A673 (cell line): ENCODE results near the gene KAZN. TPM values are rescaled to one million over a fixed set of nuclear protein-coding genes. Genes with fewer than 3 reads are reported as not detected.

Experiments used
- BruUV-seq: library from RNA; stranded (reverse); fragments of 400-500 nt; replicated peaks from 2 replicates; lab custom pipeline; 2021; lab: Mats Ljungman, UMichigan
- CTCF ChIA-PET: fragments of 300-600 bp; sonication (Branson Sonifier 250); formaldehyde crosslinking; loops from one replicate; lab custom pipeline; 2022; ENCODE audit warnings: antibody characterized with exemption; lab: Charles Lee
- POLR2A ChIA-PET: fragments of 300-600 bp; sonication (Branson Sonifier 250); formaldehyde crosslinking; loops from one replicate; lab custom pipeline; 2022; ENCODE audit warnings: antibody characterized with exemption; ENCODE audit not compliant: low non-redundant PET; lab: Charles Lee
- DNase-seq: peaks from one replicate; pipeline ENCODE4 v3.0.0-alpha.2; 2015; ENCODE audit warnings: low spot score
- H3K27ac ChIP-seq: fragments of 200-600 bp; sonication (generic); 2 replicates; pipeline ENCODE4 v1.5.1; 2016; ENCODE audit warnings: mixed run types, low read depth, mild to moderate bottlenecking, mixed read lengths, antibody characterized with exemption, low read length; ENCODE audit not compliant: poor library complexity, severe bottlenecking
- H3K27me3 ChIP-seq: fragments of 200-600 bp; sonication (generic); replicated peaks from 2 replicates; pipeline ENCODE4 v1.6.1; 2017; ENCODE audit warnings: mixed run types, low read depth, mild to moderate bottlenecking, mixed read lengths, antibody characterized with exemption, low read length; ENCODE audit not compliant: insufficient read depth, poor library complexity
- H3K36me3 ChIP-seq: fragments of 200-600 bp; sonication (generic); 2 replicates; pipeline ENCODE4 v1.6.1; 2016; ENCODE audit warnings: mixed run types, mild to moderate bottlenecking, mixed read lengths, antibody characterized with exemption, low read length; ENCODE audit not compliant: insufficient read depth, poor library complexity, severe bottlenecking
- H3K4me1 ChIP-seq: fragments of 200-600 bp; sonication (generic); 2 replicates; pipeline ENCODE4 v1.6.1; 2017; ENCODE audit warnings: mixed run types, mild to moderate bottlenecking, mixed read lengths, antibody characterized with exemption, low read length; ENCODE audit not compliant: insufficient read depth, poor library complexity, severe bottlenecking
- H3K4me3 ChIP-seq: fragments of 200-600 bp; sonication (generic); 2 replicates; pipeline ENCODE4 v1.5.1; 2016; ENCODE audit warnings: low read depth, mixed run types, mild to moderate bottlenecking, mixed read lengths, low read length; ENCODE audit not compliant: poor library complexity, severe bottlenecking
- H3K9me3 ChIP-seq: fragments of 200-600 bp; sonication (generic); 2 replicates; pipeline ENCODE4 v1.6.1; 2016; ENCODE audit warnings: mixed run types, low read depth, mild to moderate bottlenecking, mixed read lengths, antibody characterized with exemption, low read length; ENCODE audit not compliant: poor library complexity, severe bottlenecking
- CTCF ChIP-seq: fragments of 300-800, 200-600 bp; sonication (generic); conservative IDR thresholded peaks from 2 replicates; pipeline ENCODE4 v1.5.1; 2017; ENCODE audit warnings: low read depth, mild to moderate bottlenecking, antibody characterized with exemption, low read length, moderate library complexity, mixed read lengths
- EZH2 ChIP-seq: fragments of 200-600 bp; sonication (generic); IDR thresholded peaks from 2 replicates; pipeline ENCODE4 v1.6.1; 2017; ENCODE audit warnings: borderline replicate concordance, low read depth, mild to moderate bottlenecking, mixed read lengths, antibody characterized with exemption, low read length; ENCODE audit not compliant: poor library complexity, severe bottlenecking
- intact Hi-C: fragments of 100-400 bp; cut with micrococcal nuclease; formaldehyde crosslinking; loops from one replicate; pipeline ENCODE4 v1.10.0; 2022; ENCODE audit not compliant: unreplicated experiment
- total RNA-seq: library from RNA; stranded (reverse); gene quantifications from 2 replicates; pipeline ENCODE4 v1.2.3, GENCODE V29; 2021

KAZN gene
- total RNA-seq, 1 experiment from 2014 or later = 8.0 TPM

GRCh38 chr1:14827870-14828269 lies 229.4 kb downstream of the KAZN start:
- Histone ChIP-seq H3K27ac (no peak overlapping the region), H3K36me3 (no peaks in the 10 kb centered on the region), H3K9me3 (no peaks in the 10 kb centered on the region), H3K27me3 (no peaks in the 10 kb centered on the region), H3K4me3 (no peak overlapping the region), H3K4me1 (no peaks in the 10 kb centered on the region)
- intact Hi-C loops = no loop called here
- POLR2A ChIA-PET = no interaction called here
- CTCF ChIA-PET = no interaction called here
- no TSS peak for BruUV-seq
- TF ChIP-seq EZH2 (no peak), CTCF (no peak)
- no peak for DNase-seq

GRCh38 chr1:14828665-14829064 lies 230.2 kb downstream of the KAZN start:
- ChIA-PET POLR2A (no interaction called here), CTCF (no interaction called here)
- intact Hi-C loops = no loop called here
- H3K27me3 ChIP-seq = no peaks in the 10 kb centered on the region
- DNase-seq = no peak
- no peak overlapping the region for H3K27ac ChIP-seq
- BruUV-seq = no TSS peak
- no peaks in the 10 kb centered on the region for H3K9me3 ChIP-seq
- H3K4me3 ChIP-seq = no peak overlapping the region
- no peaks in the 10 kb centered on the region for H3K36me3 ChIP-seq
- no peaks in the 10 kb centered on the region for H3K4me1 ChIP-seq
- TF ChIP-seq EZH2 (no peak), CTCF (no peak)

- CTCF ChIA-PET = no interaction called here
- Histone ChIP-seq H3K4me3 (no peak overlapping the region), H3K27ac (no peak overlapping the region), H3K36me3 (no peaks in the 10 kb centered on the region), H3K4me1 (no peaks in the 10 kb centered on the region), H3K27me3 (no peaks in the 10 kb centered on the region), H3K9me3 (no peaks in the 10 kb centered on the region)
- DNase-seq = no peak
- POLR2A ChIA-PET = no interaction called here
- no peak for TF ChIP-seq EZH2
- no peak for TF ChIP-seq CTCF
- BruUV-seq = no TSS peak
- intact Hi-C loops = no loop called here
These were observed 237.2 kb downstream of the KAZN start for GRCh38 chr1:14835725-14836124.
